Stimulated activated CD8-positive, alpha-beta memory T cell treated with anti-CD3 and anti-CD28 coated beads, Interleukin-4, amount 100 ng/mL, for 48 hours (primary cell): ENCODE data around the gene NAP1L2.
"Not testable (repeated sequence)": the region's sequence is repeated elsewhere in the genome, so short reads cannot be mapped to it uniquely, and the experiment has no call there.

ENCODE experiments used
- DNase-seq: peaks from one replicate; pipeline ENCODE4 v3.0.0-alpha.2; 2020

NAP1L2 gene, protein sequence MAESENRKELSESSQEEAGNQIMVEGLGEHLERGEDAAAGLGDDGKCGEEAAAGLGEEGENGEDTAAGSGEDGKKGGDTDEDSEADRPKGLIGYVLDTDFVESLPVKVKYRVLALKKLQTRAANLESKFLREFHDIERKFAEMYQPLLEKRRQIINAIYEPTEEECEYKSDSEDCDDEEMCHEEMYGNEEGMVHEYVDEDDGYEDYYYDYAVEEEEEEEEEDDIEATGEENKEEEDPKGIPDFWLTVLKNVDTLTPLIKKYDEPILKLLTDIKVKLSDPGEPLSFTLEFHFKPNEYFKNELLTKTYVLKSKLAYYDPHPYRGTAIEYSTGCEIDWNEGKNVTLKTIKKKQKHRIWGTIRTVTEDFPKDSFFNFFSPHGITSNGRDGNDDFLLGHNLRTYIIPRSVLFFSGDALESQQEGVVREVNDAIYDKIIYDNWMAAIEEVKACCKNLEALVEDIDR

DNA sequence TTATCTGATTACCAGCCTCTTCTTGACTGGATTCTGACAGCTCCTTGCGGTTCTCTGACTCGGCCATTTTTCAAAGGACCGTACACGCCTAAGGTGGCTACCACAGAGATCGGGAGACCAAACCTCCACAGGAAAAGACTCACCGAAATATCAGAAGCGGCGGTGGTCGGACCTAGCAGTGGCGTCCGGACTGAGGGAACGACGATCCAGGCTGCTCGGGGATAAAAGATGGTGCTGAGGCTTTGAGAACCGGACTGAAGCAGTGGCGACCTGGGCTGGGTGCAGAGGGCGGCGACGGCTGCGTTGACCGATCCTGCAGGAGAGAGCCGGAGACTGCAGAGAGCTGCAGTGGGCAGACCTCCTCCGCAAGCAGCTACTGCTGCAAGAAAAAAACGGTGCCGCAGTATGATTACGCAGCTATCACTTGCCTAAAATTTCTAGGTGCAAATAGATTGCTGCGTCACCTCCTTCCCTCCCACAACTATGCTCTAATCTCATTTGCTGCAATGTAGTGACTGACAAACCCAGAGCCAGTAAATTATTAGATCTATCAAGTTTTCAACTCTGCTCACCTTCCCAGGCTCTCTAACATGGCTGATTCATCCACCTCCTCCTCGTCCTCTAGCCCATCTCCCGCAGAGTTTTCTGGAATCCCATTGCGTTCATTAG lies at the start of gene NAP1L2:
TSS of gene NAP1L2 (minus strand) at position 426 of the 669 bp plus-strand sequence. CDS start at position 67, 359 bp downstream.
- peak; percentile 31 for DNase-seq

DNA sequence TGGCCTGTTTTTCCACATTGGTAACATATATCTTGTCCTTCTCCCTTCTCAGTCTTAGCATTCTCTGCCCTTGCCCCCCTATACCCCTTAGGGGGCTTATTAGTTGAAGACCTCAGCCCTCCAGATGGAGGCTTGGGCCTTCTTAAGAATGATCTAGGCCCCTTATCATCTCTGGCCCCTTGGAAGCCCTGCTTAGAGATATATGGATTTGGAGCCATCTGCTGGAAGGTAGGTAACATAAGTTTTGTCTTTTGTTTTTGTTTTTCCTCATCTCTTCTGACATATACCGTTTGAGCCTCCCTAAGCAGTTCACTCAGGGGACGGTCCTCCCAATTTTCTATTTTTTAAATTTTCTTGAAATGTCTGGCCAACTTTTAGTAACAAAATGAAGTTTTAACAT lies 48.3 kb upstream of the NAP1L2 start:
- no peak for DNase-seq

DNA sequence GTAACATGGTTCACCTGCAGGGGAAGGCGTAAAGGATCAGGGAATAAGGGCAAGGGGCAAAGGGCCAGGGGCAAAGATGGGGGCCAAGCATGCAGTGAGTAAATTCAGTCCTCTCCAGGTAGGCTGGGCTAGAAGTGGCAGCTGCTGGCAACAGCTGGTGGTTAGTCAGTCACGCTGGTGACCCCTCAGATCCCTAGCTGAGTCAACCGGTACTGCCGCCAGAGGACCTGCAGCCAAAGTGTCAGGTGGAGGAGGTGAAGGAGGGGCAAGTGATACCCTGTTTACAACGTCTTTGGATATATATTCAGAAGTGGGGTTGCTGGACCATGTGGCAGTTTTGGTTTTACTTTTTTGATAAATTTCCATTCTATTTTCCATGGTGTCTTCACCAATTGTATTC lies 24.6 kb upstream of the NAP1L2 start:
- DNase-seq, result no peak

DNA sequence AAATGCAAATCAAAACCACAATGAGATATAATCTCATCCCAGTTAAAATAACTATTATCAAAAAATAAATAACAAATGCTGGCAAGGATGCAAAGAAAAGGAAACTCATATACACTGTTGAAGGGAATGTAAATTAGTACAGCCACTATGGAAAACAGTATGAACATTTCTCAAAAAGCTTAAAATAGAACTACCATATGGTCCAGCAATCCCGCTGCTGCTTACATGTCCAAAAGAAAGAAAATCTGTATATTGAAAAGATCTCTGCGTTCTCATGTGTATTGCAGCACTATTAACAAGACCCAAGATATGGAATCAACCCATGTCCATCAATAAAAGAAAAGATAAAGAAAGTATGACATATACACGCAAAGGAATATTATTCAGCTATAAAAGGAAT lies 3.0 kb upstream of the NAP1L2 start:
- DNase-seq, result no peak

DNA sequence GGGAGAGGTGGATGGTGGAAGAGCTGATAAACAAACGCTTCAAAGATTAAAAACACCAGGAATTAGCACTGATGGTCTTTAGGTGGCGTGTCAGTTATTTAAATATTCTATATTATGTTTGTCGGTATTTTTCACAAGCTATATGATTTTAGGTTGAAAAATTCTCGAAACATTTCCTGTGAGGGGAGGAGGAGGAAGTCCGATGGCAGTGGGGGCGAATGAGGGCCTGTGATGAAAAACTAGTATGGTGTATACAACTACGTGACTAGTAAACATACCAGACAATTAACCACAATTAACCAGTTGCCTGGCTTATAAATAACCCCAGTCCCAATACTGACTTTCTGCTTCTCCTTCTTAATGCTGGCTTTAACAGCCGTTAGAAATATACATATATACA lies 595 bp upstream of the NAP1L2 start:
- no peak for DNase-seq

DNA sequence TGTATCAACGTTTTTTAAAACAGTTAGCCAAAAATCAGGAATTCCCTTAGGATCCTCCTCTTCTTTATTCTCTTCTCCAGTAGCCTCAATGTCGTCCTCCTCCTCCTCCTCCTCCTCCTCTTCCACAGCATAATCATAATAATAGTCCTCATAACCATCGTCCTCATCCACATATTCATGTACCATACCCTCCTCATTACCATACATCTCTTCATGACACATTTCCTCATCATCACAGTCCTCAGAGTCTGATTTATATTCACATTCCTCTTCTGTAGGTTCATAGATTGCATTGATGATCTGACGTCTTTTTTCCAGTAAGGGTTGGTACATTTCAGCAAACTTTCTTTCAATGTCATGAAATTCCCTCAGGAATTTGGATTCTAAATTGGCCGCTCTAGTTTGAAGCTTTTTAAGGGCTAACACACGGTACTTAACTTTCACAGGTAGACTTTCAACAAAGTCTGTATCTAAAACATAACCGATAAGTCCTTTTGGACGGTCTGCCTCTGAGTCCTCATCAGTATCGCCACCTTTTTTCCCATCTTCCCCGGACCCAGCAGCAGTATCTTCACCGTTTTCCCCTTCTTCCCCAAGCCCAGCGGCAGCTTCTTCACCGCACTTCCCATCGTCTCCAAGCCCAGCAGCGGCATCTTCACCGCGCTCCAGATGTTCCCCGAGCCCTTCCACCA lies 771 bp downstream of the NAP1L2 start:
- no peak for DNase-seq

DNA sequence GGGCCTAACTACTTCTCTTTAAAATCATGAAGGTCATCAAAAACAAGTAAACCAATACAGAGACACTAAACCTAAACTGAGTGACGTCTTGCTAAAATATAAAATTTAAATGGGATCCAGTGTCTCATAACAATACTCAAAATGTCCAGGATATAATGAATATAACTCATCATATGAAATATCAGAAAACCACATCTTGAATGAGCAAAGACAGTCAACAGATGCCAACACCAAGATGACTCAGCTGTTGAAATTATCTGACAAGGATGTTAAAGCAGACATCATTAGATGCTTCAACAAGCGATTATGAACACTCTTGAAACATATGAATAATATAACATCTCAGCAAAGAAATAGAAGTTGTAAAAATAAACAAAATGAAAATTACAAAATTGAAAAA lies 8.3 kb downstream of the NAP1L2 start:
- DNase-seq, result no peak

DNA sequence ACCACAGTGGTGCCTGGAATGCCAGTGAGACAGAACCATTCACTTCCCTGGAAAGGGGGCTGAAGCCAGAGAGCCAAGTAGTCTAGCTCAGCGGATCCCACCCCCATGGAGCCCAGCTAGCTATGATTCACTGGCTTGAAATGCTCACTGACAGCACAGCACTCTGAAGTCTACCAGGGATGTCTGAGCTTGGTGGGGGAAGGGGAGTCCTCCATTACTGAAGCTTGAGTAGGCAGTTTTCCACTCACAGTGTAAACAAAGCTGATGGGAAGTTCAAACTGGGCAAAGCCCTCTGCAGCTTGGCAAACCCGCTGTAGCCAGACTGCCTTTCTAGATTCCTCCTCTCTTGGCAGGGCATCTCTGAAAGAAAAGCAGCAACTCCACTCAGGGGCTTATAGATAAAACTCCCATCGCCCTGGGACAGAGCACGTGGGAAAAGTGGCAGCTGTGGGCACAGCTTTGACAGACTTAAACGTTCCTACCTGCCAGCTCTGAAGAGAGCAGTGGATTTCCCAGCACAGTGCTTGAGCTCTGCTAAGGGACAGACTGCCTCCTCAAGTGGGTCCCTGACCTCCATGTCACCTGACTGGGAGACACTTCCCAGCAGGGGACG lies 32.0 kb downstream of the NAP1L2 start:
- no peak for DNase-seq

DNA sequence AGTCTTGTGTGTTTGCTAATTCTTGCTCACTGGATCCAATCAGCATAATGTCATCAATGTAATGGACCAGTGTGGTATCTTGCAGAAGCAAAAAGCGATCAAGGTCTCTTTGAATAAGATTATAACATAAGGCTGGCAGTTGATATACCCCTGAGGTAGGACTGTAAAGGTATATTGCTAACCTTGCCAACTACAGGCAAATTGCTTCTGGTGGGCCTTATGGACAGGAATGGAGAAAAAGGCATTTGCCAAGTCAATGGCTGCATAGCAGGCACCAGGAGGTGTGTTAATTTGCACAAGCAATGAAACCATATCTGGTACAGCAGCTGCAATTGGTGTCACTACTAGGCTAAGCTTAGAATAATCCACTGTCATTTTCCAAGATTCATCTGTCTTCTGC lies 45.7 kb downstream of the NAP1L2 start:
- not testable (repeated sequence) for DNase-seq
